Adrenal gland (tissue), 12 donors: ENCODE data around the gene CAMTA1. TPM values are rescaled to one million over a fixed set of nuclear protein-coding genes. Genes with fewer than 3 reads are reported as not detected.

Experiments
- DNase-seq, 7 donors: peaks; one replicate each; pipeline ENCODE4 v3.0.0-alpha.2; 2019 to 2020
- H3K27ac ChIP-seq, 5 donors: fragments of 200-600 bp; sonication (generic) in 4 of 5; 1 replicate in 3 of 5; 2 replicates in 2 of 5; pipeline versions ENCODE4 v1.5.1 to v1.8.0; 2016 to 2020; ENCODE audit warnings: mild to moderate bottlenecking in 1 of 5
- H3K27me3 ChIP-seq: fragments of 200-600 bp; 2 replicates; pipeline ENCODE4 v1.8.0; 2021
- H3K36me3 ChIP-seq, 2 donors: fragments of 200-600 bp; replicated peaks in 1 of 2; 1 replicate in 1 of 2; 2 replicates in 1 of 2; pipeline versions ENCODE4 v1.5.1 to v1.8.0; 2018 to 2022
- H3K4me1 ChIP-seq, 2 donors: fragments of 200-600 bp; replicated peaks in 1 of 2; 1 replicate in 1 of 2; 2 replicates in 1 of 2; pipeline versions ENCODE4 v1.5.1 to v1.8.0; 2018 to 2021
- H3K4me3 ChIP-seq, 4 donors: fragments of 200-600 bp; sonication (generic) in 3 of 4; one replicate each; pipeline ENCODE4 v1.5.1; 2016 to 2018
- H3K9me3 ChIP-seq, 3 donors: fragments of 200-600 bp; sonication (generic) in 1 of 3; replicated peaks in 1 of 3; 1 replicate in 2 of 3; 2 replicates in 1 of 3; pipeline versions ENCODE4 v1.5.1 to v1.8.0; 2016 to 2021
- POLR2A ChIP-seq, 2 donors: fragments of 450-650 bp; IDR thresholded peaks; one replicate each; pipeline ENCODE4 v1.6.1; 2017; ENCODE audit warnings: antibody characterized with exemption in 2 of 2, mild to moderate bottlenecking in 2 of 2, moderate library complexity in 1 of 2
- WGBS, 4 donors: extraction: QIAGEN DNeasy Blood & Tissue Kit in 2 of 4; methylation state at CpG; one replicate each; pipeline versions ENCODE4 v1.1.5 to v1.1.7; 2013 to 2017; 5-methylcytosine and 5-hydroxymethylcytosine counted together
- intact Hi-C, 2 donors: fragments of 100-400 bp; cut with DNase I; formaldehyde crosslinking; loops; one replicate each; pipeline versions ENCODE4 v1.14.1 to v1.15.0; 2022 to 2023
- polyA plus RNA-seq, 3 donors: library from polyadenylated mRNA; stranded (reverse); fragments of 200-250 nt in 2 of 3; fragments of 350-450 nt in 1 of 3; fragmentation: Illumina TruSeq in 1 of 3; extraction: RNeasy Lipid Tissue Mini Kit (QIAGEN cat#74804) in 1 of 3; gene quantifications; one replicate each; pipeline ENCODE4 v1.2.3, GENCODE V29; 2013 to 2014
- total RNA-seq, 9 donors: library from RNA; depleted of rRNA in 4 of 9; stranded (reverse); fragments of >200 nt in 4 of 9; fragments of 120-200 nt in 1 of 9; fragmentation: NEBNext Ultra II Directional in 1 of 9; extraction: Animal tissue kit (Norgen Biotek cat#: 25700) in 1 of 9; gene quantifications; one replicate each; pipeline versions ENCODE4 v1.1.0 to v1.2.4, GENCODE V29; 2013 to 2023
- TF ChIP-seq, protein P1 (sequence below), 6 experiments: fragments of 450-650 bp in 4 of 6; fragments of 200-600 bp in 2 of 6; sonication (generic) in 1 of 6; IDR thresholded peaks; 1 replicate in 5 of 6; 2 replicates in 1 of 6; pipeline versions ENCODE4 v1.5.1 to v1.8.0; 2016 to 2021; ENCODE audit warnings: antibody characterized with exemption in 6 of 6, mild to moderate bottlenecking in 2 of 6, moderate library complexity in 1 of 6
- donor health status: healthy with polysubstance abuse.
- donor health status: Bipolar disorder and iron deficiency.
- donor health status: DM: yes; HTN: yes; CAD: no.
- donor health status: DM: no; HTN: no; CAD: no.
- donor health status: DM: no; HTN: no; CAD: no.
- donor health status: DM: yes; HTN: yes; CAD: no.

Gene CAMTA1
- total and polyA plus RNA-seq, 12 donors, result 62.9 to 141 (median 96.9) TPM

DNA sequence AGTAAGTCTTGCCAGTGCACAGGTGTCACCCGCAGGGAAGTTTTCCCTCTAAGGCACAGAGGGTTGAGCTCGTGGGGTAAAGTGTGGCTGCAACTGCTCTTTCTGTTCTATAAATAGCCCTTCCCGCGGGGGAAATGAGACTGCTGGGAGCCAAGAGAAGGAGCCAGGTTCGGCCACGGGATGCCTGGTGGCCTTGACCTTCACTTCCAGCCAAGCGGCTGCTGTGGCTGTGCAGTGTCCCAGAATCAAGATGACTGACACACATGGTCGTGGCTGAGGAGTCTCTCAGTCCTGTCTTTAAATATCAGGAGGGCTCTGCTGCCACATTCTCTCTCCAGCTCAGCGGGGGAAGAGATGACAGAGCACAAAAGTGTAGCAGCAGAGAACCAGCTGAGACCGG is 831.7 kb downstream of the CAMTA1 start:
- Histone ChIP-seq H3K4me3 (no peak overlapping the region), H3K4me1 (peaks cover 0 to 3% of the 10 kb centered on the region in 2 donors), H3K27me3 (no peaks in the 10 kb centered on the region), H3K36me3 (no peaks in the 10 kb centered on the region), H3K9me3 (no peaks in the 10 kb centered on the region), H3K27ac (no peak overlapping the region)
- intact Hi-C loops, result no loop called here
- 27 to 44% (median 32%) methylated on average over 8 to 10 of the region's 10 CpGs for WGBS, 4 donors
- peak in 3 of 7 donors; percentile 13 to 41 (median 23) for DNase-seq
- TF ChIP-seq, protein P1, sequence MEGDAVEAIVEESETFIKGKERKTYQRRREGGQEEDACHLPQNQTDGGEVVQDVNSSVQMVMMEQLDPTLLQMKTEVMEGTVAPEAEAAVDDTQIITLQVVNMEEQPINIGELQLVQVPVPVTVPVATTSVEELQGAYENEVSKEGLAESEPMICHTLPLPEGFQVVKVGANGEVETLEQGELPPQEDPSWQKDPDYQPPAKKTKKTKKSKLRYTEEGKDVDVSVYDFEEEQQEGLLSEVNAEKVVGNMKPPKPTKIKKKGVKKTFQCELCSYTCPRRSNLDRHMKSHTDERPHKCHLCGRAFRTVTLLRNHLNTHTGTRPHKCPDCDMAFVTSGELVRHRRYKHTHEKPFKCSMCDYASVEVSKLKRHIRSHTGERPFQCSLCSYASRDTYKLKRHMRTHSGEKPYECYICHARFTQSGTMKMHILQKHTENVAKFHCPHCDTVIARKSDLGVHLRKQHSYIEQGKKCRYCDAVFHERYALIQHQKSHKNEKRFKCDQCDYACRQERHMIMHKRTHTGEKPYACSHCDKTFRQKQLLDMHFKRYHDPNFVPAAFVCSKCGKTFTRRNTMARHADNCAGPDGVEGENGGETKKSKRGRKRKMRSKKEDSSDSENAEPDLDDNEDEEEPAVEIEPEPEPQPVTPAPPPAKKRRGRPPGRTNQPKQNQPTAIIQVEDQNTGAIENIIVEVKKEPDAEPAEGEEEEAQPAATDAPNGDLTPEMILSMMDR (IDR thresholded peaks at IDR 0.05), result no peak
- no peak for TF ChIP-seq POLR2A (IDR thresholded peaks at IDR 0.05)

- Histone ChIP-seq H3K27ac (no peak overlapping the region), H3K4me1 (peaks cover 0 to 3% of the 10 kb centered on the region in 2 donors), H3K4me3 (no peak overlapping the region), H3K9me3 (no peaks in the 10 kb centered on the region), H3K36me3 (no peaks in the 10 kb centered on the region), H3K27me3 (no peaks in the 10 kb centered on the region)
- intact Hi-C loops, result no loop called here
- no peak for TF ChIP-seq POLR2A (IDR thresholded peaks at IDR 0.05)
- TF ChIP-seq, protein P1 (IDR thresholded peaks at IDR 0.05), result no peak
- DNase-seq, result no peak
- WGBS, 4 donors, result 77 to 88% (median 81%) methylated on average over 1 to 3 of the region's 3 CpGs
Measured at GRCh38 chr1:7617826-7618225, 832.6 kb downstream of the CAMTA1 start.

DNA sequence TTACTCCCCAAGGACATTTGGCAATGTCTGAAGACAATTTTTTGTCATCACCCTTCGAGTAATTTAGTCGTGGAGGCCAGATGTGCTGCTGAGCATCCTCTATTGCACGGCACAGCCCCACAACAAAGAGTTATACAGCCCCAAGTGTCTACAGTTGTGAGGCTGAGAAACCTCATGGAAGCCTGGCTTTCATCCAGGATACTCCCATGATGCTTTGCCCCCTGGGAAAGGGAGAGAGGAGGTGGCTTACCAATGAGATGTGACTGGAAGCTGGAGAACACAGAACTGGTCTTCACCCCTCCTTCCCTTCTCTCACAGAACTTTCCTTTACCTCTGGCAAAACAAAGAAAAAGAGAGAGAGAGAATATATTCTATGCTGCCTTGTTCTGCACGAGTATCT is 834.9 kb downstream of the CAMTA1 start:
- 66 to 81% (median 78%) methylated on average over 4 of the region's 4 CpGs for WGBS, 4 donors

GRCh38 chr1:7621334-7622219 is 836.3 kb downstream of the CAMTA1 start:
- 45 to 56% (median 49%) methylated on average over 18 to 24 of the region's 24 CpGs for WGBS, 4 donors
- H3K27me3 ChIP-seq, result no peaks in the 10 kb centered on the region
- TF ChIP-seq, protein P1 (IDR thresholded peaks at IDR 0.05), result no peak
- no peak for TF ChIP-seq POLR2A (IDR thresholded peaks at IDR 0.05)
- H3K36me3 ChIP-seq, result no peaks in the 10 kb centered on the region
- no peaks in the 10 kb centered on the region for H3K9me3 ChIP-seq
- no peak overlapping the region for H3K4me3 ChIP-seq
- no peaks in the 10 kb centered on the region for H3K4me1 ChIP-seq
- H3K27ac ChIP-seq, result no peak overlapping the region
- peak in 3 of 7 donors; percentile 21 to 33 (median 25) for DNase-seq
- intact Hi-C loops, result no loop called here

More for the DNA sequence above, 834.9 kb downstream of the CAMTA1 start:
- TF ChIP-seq, protein P1 (IDR thresholded peaks at IDR 0.05), result no peak
- no peak for TF ChIP-seq POLR2A (IDR thresholded peaks at IDR 0.05)
- no peak overlapping the region for H3K4me3 ChIP-seq
- intact Hi-C loops, result no loop called here
- H3K36me3 ChIP-seq, result no peaks in the 10 kb centered on the region
- H3K4me1 ChIP-seq, result peaks cover 0 to 3% of the 10 kb centered on the region in 2 donors
- no peaks in the 10 kb centered on the region for H3K9me3 ChIP-seq
- no peak for DNase-seq
- no peak overlapping the region for H3K27ac ChIP-seq
- H3K27me3 ChIP-seq, result no peaks in the 10 kb centered on the region
